B cell (primary cell): ENCODE data around the gene SLC2A4RG.

Experiments
- CTCF ChIP-seq: fragments of 200-600 bp; IDR thresholded peaks from one replicate; pipeline ENCODE4 v1.8.0; 2022; ENCODE audit warnings: antibody characterized with exemption, mild to moderate bottlenecking
- EZH2 ChIP-seq: IDR thresholded peaks from 2 replicates; pipeline ENCODE4 v1.6.1; 2012; ENCODE audit warnings: borderline replicate concordance, low read depth, mild to moderate bottlenecking, moderate library complexity, low read length; ENCODE audit not compliant: insufficient read depth, poor library complexity, severe bottlenecking

DNA sequence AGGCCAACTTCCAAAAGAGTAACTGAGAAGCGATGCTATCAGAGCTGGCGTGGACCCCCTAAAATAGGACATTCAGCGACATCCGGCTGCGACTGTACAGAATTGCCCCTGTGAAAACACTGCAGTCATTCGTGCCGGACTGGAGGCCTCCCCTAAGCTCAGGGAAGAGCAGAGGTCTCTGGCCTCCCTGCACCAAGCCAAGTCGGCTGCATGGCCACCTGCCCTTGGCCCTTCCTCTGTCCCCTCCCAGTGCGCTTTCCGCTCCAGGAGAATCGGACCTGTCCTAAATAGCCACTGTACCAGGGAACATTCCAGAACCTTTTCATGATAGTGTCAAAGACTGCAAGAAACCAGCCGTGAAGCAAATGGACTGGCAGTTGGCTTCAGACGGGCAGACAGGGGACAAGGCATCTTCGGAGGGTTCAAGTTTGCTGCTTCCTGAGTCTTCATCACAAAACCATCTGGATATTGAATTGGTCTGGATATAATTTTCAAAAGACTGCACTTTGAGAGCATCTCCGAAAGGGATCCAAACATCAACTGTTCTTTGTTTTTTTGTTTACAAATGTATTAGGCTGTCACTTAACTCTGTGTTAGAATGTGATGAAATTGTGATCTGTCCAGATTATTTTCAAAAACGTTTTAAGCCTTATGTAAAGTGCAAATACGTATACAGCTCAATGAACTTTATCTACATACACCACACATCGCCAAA lies 16.5 kb downstream of the SLC2A4RG start:
- TF ChIP-seq CTCF (no peak), EZH2 (no peak)
